Osteocyte (in vitro differentiated cells): ENCODE results near the gene RAB5B. TPM values are rescaled to one million over a fixed set of nuclear protein-coding genes. Genes with fewer than 3 reads are reported as not detected.
"Not testable (repeated sequence)": the region's sequence is repeated elsewhere in the genome, so short reads cannot be mapped to it uniquely, and the experiment has no call there.

Experiments used
- DNase-seq: peaks from one replicate; pipeline ENCODE4 v3.0.0; 2021; ENCODE audit warnings: mixed read lengths; ENCODE audit not compliant: unreplicated experiment; ENCODE audit errors: extremely low spot score
- H3K27ac Mint-ChIP-seq: one replicate; pipeline ENCODE4 v1.8.0; 2021; ENCODE audit warnings: mild to moderate bottlenecking, mixed read lengths; ENCODE audit not compliant: unreplicated experiment
- H3K27me3 Mint-ChIP-seq: one replicate; pipeline ENCODE4 v1.8.0; 2021; ENCODE audit warnings: mixed read lengths; ENCODE audit not compliant: unreplicated experiment
- H3K36me3 Mint-ChIP-seq: one replicate; pipeline ENCODE4 v1.8.0; 2021; ENCODE audit warnings: mixed read lengths; ENCODE audit not compliant: unreplicated experiment
- H3K4me1 Mint-ChIP-seq: one replicate; pipeline ENCODE4 v1.8.0; 2021; ENCODE audit warnings: mixed read lengths; ENCODE audit not compliant: unreplicated experiment
- H3K4me3 Mint-ChIP-seq: one replicate; pipeline ENCODE4 v1.8.0; 2021; ENCODE audit warnings: mild to moderate bottlenecking, moderate library complexity, mixed read lengths; ENCODE audit not compliant: unreplicated experiment
- H3K9me3 Mint-ChIP-seq: one replicate; pipeline ENCODE4 v1.8.0; 2021; ENCODE audit warnings: mixed read lengths; ENCODE audit not compliant: unreplicated experiment
- total RNA-seq: library from RNA; stranded (reverse); gene quantifications from 2 replicates; pipeline ENCODE4 v1.2.1, GENCODE V29; 2021
- TF ChIP-seq, protein P1 (sequence below): fragments of 200-600 bp; sonication (generic); IDR thresholded peaks from 2 replicates; pipeline ENCODE4 v1.5.0; 2021; ENCODE audit warnings: antibody characterized with exemption, mild to moderate bottlenecking, moderate library complexity

The RAB5B gene
- total RNA-seq, 1 donor from 2014 or later: 126 TPM

DNA sequence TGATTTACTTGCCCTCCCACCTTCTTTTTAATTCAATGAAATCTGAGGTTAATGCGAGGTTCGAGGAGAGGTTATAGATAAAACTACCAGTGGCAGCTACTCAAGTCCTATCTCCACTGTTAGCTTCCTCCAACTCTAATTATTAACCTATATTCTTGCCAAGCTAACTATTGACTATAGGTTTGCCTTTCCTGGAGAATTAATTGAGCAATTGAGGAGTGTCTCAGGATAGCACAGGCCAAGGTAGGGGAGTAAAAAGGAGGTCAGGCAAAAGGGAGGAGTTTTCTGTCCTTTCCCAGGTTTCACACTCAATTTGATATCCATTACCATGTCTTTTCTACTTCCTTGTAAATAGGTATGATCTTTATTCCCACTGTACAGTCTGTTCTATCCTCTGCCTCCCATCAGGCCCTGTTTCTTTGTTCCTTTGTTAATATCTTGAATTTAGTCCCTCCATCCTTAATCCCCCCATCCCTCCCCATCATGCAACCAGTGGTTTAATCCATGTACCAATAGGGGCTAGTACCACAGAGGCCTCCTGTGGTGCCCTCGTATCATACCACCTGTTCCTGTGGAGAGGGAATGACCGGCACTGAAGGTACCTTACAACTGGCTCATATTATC lies 19.5 kb downstream of the RAB5B start:
- Mint-ChIP-seq H3K4me3 (no peak overlapping the region), H3K4me1 (peaks cover 15% of the 10 kb centered on the region), H3K9me3 (no peaks in the 10 kb centered on the region), H3K27me3 (no peaks in the 10 kb centered on the region), H3K27ac (no peak overlapping the region), H3K36me3 (peaks cover 42% of the 10 kb centered on the region)
- TF ChIP-seq, protein P1, sequence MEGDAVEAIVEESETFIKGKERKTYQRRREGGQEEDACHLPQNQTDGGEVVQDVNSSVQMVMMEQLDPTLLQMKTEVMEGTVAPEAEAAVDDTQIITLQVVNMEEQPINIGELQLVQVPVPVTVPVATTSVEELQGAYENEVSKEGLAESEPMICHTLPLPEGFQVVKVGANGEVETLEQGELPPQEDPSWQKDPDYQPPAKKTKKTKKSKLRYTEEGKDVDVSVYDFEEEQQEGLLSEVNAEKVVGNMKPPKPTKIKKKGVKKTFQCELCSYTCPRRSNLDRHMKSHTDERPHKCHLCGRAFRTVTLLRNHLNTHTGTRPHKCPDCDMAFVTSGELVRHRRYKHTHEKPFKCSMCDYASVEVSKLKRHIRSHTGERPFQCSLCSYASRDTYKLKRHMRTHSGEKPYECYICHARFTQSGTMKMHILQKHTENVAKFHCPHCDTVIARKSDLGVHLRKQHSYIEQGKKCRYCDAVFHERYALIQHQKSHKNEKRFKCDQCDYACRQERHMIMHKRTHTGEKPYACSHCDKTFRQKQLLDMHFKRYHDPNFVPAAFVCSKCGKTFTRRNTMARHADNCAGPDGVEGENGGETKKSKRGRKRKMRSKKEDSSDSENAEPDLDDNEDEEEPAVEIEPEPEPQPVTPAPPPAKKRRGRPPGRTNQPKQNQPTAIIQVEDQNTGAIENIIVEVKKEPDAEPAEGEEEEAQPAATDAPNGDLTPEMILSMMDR: no peak
- no peak for DNase-seq

DNA sequence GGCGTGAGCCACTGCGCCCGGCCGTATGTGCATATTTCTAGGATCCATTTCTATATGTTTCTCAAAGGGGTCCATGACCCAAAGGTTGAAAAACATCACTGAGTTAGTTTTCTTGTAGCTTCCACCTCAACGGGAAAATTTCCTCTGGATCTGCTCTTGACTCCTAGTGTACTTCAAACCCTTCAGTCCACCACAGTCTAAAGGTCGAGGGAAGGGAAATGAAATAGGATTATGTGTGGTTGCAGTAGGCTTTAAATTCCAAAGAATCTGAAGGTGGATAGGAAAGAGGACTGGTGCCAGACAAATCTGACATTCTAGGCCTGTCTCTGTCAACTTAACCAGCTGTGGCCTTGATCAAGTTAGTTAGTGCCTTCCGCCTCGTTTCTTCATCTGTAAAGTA lies 21.5 kb downstream of the RAB5B start:
- TF ChIP-seq, protein P1: no peak
- no peak for DNase-seq
- Mint-ChIP-seq H3K27me3 (no peaks in the 10 kb centered on the region), H3K4me1 (peaks cover 15% of the 10 kb centered on the region), H3K9me3 (no peaks in the 10 kb centered on the region), H3K36me3 (peaks cover 33% of the 10 kb centered on the region), H3K27ac (no peak overlapping the region), H3K4me3 (no peak overlapping the region)

DNA sequence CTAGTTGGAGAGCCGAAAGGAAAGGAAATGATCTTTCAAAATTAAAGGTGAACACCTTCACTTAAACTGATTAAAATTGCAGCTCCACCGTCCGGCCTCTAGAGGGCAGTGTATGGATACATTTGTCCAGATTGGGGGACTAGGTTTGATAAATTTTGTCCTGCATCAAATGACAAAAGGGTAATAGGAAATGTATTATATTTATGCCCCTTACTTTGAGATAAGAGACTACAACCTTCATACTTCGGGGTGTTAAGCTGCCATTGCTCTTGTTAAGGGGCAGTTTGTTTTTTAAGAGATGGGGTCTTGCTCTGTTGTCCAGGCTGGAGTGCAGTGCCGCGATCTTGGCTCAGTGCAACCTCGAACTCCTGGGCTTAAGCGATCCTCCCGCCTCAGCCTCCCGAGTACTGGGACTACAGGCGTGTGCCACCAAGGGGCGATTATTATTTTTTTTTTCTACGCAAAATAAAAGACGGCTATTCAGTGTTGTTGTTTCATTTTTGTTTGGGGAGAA lies 22.4 kb downstream of the RAB5B start:
- Mint-ChIP-seq H3K4me3 (peak overlapping the region; percentile 95), H3K4me1 (peaks cover 16% of the 10 kb centered on the region), H3K27ac (peak overlapping the region; percentile 87), H3K27me3 (no peaks in the 10 kb centered on the region), H3K36me3 (peaks cover 24% of the 10 kb centered on the region), H3K9me3 (no peaks in the 10 kb centered on the region)
- TF ChIP-seq, protein P1: peak; percentile 81
- no peak for DNase-seq

DNA sequence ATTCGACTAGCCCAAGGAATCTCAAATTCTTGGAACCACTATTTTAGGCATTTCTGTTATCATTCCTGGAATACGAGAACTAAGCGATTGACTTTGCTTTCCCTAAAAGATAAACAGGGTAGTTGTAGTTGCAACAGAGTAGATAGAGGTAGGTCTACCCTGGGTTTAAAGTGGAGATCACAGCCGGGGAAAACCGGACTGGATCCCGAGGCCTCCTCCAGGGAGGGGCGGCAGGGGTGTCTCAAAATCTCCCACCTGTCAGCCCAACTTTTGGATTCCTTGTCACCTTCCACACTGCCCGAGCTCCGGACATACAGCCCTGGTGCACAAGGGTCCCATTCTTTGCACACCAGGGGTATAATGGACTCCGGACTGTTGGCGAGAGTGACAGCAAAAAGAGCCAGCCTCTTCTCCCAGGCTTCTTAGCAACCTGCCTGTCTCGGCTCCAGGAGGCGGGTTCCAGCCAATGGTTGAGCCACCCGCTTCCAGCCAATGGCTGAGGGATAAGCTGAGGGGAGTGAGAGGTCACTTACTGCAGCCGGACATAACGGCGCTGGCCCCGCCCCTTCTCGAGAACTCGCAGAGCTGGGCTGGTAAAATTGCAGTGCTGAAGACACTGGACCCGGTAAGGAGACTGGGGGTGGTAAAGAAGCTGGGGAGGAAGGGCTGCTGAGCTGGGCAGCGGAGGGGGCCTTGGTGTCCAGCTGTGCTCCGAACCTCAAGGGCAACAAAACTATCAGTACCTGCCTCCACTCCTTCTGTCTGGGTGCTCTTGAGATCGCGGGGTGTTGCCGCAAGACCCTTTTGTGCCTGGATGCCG lies 23.0 kb downstream of the RAB5B start, which contains the start of gene SUOX:
Gene SUOX (plus strand): TSS at position 562 of the 820 bp plus-strand sequence. CDS start 4,946 bp downstream, outside the sequence.
- Mint-ChIP-seq H3K4me3 (peak within 1 kb of the TSS; percentile 95), H3K9me3 (no peaks in the 10 kb centered on the region), H3K4me1 (peaks cover 18% of the 10 kb centered on the region), H3K36me3 (peaks cover 23% of the 10 kb centered on the region), H3K27me3 (no peaks in the 10 kb centered on the region), H3K27ac (peak within 1 kb of the TSS; percentile 87)
- TF ChIP-seq, protein P1: no peak
- DNase-seq: peak; percentile 97

DNA sequence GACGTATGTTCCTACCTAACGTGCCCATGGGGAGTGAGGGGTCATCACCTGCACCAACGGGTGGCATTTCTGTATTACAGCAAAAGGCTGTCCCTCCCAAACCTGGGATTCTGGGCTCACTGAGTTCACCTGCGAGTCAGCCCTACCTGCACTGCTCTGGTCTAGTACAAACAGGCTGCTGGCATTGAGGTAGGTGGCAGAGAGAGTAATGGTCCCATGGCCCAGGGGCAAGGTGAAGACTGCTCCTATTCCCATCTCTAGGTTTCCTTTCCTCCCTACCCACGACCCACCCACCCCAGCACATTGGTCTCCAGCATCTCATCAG lies 23.6 kb downstream of the RAB5B start:
- no peak for DNase-seq

DNA sequence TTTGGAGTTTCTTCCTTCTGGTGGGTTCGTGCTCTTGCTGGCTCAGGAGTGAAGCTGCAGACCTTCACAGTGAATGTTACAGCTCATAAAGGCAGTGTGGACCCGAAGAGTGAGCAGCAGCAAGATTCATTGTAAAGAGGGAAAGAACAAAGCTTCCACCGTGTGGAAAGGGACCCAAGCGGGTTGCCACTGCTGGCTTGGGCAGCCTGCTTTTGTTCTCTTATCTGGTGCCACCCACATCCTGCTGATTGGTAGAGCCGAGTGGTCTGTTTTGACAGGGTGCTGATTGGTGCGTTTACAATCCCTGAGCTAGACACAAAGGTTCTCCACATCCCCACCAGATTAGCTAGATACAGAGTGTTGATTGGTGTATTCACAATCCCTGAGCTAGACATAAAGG lies 25.6 kb downstream of the RAB5B start:
- H3K9me3 Mint-ChIP-seq, DNase-seq, H3K4me3 Mint-ChIP-seq: not testable (repeated sequence)

More for the DNA sequence above, 23.6 kb downstream of the RAB5B start:
- TF ChIP-seq, protein P1: no peak
- Mint-ChIP-seq H3K4me3 (peak overlapping the region; percentile 95), H3K27me3 (no peaks in the 10 kb centered on the region), H3K4me1 (peaks cover 18% of the 10 kb centered on the region), H3K9me3 (no peaks in the 10 kb centered on the region), H3K27ac (peak overlapping the region; percentile 87), H3K36me3 (peaks cover 21% of the 10 kb centered on the region)

DNA sequence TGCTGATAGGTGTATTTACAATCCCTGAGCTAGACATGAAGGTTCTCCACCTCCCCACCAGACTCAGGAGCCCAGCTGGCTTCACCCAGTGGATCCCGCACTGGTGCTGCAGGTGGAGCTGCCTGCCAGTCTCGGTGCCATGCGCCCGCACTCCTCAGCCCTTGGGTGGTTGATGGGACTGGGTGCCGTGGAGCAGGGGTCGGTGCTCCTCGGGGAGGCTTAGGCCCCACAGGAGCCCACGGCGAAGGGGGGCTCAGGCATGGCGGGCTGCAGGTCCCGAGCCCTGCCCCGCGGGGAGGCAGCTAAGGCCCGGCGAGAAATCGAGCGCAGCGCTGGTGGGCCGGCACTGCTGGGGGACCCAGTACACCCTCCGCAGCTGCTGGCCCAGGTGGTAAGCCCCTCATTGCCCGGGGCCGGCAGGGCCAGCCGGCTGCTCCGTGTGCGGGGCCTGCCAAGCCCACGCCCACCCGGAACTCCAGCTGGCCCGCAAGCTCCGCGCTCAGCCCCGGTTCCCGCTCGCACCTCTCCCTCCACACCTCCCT lies 26.2 kb downstream of the RAB5B start:
- H3K27ac Mint-ChIP-seq, H3K27me3 Mint-ChIP-seq, H3K9me3 Mint-ChIP-seq, H3K4me3 Mint-ChIP-seq, DNase-seq: not testable (repeated sequence)
- H3K36me3 Mint-ChIP-seq: peaks cover 16% of the 10 kb centered on the region
- H3K4me1 Mint-ChIP-seq: peaks cover 18% of the 10 kb centered on the region

More for the DNA sequence above, 25.6 kb downstream of the RAB5B start:
- Mint-ChIP-seq H3K4me1 (peaks cover 18% of the 10 kb centered on the region), H3K36me3 (peaks cover 14% of the 10 kb centered on the region)
- not testable (repeated sequence) for H3K27me3 Mint-ChIP-seq, H3K27ac Mint-ChIP-seq
